ENCODE measurements around the gene CRIM1.

CRIM1 gene

DNA sequence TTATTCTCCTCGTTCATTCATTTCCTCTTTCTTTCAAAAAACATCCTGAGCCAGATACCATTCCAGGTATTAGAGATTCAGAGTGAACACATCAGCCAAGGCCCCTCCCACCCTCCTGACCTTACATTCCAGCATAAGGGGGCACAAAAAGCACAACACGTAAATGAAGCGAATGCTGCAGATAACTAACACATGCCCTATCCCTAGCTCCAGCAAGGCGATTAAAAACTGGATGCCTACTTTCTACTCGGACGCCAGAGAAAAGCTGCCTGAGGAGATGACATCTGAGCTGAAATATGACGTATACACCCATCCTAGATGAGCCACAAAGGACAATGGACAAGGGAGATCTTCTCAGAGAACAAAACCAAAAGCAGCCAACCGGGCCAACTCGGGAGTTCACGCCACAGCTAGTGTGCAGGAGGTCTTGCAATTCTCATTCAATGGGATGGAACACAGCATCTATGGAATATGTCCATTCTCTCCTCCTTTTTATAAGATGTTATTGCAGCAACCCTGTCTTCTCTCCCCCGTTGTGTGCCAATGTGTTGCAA is 208.9 kb downstream of the CRIM1 start:
- no peak for DNase-seq

DNA sequence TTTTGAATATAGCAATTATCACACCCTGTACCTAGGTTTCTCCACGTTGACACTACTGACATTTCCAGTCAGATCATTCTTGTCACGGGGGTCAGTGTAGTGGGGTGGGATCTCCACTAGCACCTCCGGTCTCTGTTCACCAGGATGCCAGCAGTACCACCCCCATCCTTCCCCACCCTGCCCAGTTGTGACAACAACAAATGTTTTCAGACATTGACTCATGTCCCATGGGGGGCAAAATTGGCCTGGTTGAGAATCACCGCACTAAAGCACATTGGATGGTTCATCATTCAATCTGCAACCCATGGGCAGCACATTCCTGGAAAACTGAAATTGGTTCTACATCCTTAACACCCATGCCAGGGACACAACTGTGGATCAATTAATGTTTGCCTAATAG is 210.1 kb downstream of the CRIM1 start:
- DNase-seq: no peak

DNA sequence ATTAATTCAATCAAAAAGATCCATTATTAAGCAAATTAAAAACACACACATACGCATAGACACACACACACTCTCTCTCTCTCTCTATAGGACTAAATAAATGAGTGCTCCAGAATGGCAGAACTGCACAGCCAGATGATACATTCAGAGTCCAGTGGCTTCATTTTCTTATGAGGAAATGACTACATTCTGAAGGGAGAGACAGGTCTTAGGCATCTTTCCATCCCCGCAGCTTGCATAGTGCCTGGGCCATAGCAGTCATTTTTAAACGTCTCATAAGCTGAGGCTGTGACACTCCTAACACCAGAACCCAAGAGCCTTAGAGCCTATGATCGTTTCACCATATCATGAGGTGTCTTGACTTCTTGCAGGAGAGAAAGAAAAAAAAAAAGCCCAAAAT is 211.3 kb downstream of the CRIM1 start:
- DNase-seq: no peak

DNA sequence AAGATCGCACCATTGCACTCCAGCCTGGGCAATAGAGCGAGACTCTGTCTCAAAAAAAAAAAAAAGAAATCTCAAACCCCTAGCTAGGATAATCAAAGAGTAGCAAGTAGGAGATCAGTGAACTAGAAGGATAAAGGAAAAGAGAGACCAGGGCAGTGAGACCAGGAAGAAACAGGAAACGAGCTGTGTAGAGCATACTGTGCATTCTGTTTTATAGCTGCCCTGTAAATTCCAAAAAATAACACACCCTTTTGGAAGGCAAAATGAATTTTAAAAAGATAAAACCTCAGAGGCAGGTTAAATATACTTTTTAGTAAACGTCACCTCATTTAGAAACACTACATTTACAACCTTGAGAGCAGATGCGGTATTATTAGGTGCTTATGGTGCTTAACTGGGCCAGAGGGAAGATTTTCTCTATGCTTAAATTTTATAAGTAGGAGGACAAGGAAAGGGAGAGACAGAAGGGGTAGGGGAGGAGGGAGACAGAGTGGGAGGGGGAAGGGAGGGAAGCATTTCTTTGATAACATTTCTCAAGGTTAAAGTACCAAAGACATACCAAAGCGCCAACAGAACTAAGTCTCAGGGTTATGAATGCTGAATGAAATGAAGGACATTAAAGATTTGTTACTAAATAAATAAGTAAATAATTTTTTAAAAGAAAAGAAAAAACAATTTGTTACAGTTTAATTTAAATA is 212.3 kb downstream of the CRIM1 start:
- DNase-seq: no peak

DNA sequence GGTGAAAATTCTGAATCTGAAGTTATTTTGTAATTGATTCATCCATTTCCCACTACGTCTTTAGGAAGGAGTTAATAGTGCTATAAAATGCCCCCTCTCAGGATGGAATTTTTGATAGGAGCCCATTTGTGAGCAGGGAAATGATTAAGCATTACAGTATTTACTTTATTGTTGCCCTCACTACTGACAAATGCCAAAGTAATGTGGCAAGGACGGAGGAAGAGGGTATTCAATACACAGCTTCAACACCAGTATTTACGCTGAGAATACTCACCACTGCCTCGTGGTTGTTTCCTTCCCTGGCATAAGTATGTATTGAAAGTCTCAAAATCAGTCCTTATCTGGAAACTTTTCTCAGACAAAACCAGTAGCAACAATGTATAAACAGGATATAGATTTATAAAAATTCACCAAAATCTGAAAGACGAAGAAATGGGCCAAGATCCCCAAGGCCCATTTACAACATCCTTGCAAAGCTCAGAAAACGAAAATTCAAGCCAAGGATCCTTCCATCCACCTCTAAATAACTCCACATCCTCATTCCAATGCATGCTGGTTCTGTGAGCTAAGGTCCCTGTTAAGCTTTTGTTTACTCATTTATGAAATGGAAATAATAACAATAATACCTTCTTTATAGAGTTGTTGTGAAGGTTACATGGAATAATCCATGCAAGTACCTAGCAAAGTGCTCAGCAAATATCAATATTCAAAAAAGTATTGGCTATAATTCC is 213.1 kb downstream of the CRIM1 start:
- no peak for DNase-seq

DNA sequence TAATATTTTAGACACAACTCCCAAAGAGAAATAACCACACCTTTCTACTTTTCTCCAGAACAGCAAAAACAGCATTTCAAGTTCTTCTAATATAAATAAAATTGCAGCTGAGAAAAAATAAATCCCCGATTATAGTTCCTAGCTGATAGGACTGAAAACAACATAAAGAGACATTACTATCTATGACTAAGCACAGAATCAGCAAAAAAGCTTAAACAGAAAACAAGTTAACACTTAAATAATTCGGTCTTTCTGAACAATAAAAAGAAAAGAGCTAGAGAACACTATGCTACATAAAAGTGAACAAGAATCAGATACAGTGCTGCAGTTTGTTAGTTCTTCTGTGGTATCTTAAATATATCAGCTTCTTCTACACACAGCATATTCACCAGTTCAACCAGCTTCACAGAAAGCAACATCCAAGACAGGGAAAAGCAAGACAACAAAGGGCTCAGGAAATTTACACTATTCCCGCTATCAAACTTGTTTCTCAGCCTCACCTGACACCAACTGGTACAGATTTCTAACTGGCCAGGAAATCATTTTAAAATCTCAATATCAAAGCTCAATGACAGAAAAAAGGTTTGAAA is 213.8 kb downstream of the CRIM1 start:
- no peak for DNase-seq

DNA sequence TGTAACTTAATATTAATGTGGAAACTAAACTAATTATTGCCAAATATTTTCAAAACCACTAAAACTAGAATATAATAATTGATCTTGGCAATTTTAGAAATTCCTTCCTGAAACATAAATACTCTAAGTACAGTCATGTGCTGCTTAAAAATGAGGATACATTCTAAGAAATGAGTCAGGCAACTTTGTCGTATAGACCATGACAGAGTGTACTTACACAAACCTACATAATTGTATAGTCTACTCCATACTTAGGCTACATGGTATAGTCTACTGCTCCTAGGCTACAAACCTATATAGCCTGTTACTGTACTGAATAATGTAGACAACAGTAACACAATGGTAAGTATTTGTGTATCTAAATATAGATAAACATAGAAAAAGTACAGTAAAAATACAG is 214.8 kb downstream of the CRIM1 start:
- DNase-seq: no peak

DNA sequence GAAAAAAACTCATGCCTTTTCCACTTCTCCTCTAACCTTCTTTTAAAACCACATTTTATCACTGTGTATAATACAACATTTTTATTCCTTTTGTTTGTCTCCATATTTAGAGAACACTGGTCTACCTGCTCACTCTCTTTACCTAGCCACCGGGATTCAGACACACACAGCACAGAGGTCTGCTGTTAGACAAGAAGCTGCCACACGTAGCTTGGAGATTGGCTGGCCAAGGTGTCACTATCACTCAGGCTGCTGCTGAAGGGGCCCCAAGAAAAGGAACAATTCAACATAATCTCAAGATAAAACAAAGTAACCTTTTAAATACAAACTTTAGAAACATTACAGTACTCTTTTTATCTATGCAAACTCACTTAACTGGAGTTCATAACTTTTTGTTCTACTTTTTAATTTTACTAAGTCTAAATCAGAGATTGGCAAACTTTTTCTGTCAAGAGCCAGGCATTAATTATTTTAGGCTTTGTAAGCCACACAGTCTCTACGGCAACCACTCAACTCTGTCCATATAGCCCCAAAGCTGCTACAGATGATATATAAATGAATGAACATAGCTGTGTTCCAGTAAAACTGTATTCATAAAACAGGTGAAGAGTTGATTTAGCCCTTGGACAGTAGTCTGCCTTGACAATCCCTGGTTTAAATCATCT is 216.6 kb downstream of the CRIM1 start:
- no peak for DNase-seq

DNA sequence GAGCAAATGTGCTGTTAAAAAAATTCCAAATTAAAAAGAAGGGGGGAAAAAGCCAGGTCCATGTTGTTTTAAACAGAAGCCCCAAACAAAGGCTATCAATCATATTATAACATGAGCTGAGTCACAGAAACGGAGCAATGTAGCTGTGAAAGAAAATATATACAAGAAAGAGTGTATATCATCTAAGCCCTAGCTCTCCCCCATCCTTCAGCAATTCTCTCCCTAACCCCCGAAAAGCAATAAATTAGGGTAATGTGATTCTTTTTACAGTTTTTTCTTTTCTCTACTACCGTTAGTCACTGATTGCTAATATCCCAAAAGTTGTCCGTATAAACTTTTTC is 217.1 kb downstream of the CRIM1 start:
- no peak for DNase-seq

DNA sequence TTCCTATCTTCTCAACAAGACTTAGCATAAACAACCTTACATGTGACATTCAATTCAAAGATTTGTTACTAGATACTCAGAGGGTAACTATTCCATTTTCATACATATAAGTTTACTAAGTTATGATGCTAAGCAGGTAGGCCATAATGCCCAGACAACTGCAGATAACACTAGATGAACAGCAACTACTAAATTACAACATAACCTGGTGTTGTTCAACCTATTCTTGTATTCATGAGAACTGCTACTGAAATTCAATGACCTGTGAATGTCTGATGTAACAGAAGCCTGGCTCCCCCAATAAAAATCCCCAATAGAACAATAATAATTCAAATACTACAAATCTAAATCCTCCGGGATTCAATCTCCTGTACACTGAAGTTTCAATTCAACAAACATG is 217.6 kb downstream of the CRIM1 start:
- DNase-seq: no peak

DNA sequence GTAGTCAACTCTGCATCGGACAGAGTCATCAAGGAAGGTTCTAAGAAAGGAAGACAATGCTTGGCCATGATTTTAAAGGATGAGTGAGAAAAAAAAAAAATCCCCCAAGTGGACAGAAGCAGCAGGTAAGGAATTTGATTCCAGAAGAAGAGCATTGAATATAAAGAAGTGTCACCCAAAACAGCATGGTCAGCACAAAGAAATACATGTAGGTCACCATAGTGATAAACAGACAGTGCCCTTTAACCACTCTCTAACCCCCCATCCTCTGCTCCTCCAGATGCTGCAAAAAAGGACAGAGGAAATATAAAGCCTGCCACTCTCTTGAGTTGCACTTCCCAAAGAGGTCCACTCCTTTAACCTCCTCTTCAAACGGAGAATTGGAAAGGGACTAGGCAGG is 219.0 kb downstream of the CRIM1 start:
- no peak for DNase-seq

DNA sequence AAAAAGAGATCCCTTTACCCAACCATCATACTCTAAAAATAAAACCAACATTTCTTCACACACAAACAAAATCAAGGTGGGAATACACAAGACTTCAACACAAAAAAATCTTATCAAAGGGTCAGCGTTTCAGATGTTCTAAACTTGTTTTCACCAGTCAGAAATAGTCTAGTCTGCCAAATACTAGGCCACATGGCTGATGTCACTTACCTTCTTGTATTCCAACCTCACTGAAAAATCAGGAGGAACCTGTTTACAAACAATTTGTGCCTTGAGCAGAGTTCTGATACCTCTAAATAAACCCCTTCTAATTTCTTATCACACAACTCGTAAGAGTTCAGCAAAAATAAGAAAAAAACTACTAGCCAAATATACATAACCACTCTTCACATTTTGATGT is 222.3 kb downstream of the CRIM1 start:
- DNase-seq: no peak

DNA sequence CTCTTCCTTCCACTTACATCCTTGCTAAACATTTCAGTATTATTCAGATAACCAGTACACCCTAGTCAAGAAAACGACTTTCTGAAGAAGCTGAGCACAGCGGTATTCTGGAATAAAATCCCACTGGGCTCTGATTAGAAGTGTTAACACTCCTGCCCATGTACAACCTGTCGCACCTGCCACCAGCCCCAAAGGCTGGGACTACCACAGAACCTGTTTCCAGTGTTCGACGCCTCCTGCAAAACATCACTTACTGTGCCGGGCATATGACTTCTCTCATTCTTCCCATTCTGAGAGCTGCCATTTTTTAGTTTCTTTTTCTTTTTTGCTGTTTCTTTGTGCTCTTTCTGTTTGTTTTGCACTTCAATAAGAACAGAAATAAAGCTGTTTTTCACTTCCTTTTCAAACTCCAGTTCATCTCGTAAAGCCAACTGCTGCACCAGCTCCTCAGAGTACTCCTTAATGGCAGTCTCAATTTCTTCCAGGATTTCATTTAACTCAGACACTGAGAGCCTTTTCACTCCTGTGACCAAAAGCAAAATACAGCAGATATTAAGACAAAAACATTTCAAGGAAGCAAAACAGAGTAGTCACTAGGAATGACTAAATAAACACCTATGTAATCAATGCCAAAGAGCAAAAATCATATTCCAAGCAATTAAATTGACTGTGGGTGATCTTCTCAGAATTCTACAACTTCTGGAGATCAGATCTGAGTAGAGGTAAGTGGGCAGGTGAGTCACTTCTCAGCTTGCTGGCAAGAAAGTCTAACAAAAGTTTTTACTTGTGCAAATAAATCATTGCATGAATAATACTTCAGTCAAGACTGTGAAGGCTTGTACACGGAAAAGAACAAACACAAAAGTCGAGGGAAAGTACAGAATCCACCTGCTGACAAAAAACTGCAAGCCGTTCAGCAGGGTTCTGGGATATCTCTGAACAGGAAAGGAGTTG is 223.0 kb downstream of the CRIM1 start:
- no peak for DNase-seq

DNA sequence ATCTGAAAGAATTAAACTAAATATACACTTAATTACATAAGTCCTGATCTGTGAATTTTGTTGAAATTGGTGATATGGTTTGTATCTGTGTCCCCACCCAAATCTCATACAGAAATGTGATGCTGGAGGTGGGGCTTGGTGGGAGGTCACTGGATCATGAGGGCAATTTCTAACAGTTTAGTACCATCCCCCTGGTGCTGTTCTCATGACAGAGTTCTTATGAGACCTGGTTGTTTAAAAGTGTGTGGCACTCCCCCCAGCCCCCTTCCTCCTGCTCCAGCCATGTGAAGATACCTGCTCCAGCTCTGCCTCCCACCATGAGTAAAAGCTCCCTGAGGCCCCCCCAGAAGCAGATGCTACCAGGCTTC is 223.7 kb downstream of the CRIM1 start:
- no peak for DNase-seq

DNA sequence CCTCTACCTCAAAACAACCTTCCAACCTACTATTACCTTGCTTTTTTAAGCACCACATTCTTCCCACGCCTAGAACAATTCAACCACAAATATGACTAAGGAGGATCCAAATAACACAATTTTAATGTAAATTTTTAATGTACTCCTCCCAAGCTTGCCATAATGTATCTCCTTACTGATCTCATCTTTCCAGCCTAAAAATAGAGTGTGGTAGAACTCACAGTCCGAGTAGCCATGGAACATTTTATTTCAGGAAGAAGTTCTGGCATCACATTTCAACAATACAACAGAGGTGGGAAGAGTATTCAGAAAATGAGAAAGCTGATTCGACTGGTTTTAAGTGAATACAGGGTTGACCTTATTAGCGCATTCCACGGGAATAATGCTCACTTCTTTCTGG is 227.0 kb downstream of the CRIM1 start:
- DNase-seq: no peak

DNA sequence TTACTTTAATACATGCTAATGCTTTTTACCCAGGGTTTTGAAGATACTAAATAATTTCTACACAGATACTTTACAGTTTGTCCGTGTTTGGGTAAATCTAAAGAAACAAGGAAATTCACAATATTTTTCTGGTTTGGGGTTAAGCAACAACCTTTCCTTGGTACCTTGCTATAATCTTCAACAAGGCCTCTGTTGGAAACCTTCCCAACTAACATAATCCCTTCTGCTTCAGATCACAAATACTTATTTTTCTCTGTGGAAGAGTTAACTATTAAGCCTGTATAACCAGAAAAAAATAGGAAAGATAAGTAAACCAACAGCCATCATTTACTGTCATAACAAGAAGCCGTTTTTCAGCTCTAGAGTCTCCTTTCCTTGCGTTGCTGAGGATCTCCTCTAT is 227.4 kb downstream of the CRIM1 start:
- no peak for DNase-seq

DNA sequence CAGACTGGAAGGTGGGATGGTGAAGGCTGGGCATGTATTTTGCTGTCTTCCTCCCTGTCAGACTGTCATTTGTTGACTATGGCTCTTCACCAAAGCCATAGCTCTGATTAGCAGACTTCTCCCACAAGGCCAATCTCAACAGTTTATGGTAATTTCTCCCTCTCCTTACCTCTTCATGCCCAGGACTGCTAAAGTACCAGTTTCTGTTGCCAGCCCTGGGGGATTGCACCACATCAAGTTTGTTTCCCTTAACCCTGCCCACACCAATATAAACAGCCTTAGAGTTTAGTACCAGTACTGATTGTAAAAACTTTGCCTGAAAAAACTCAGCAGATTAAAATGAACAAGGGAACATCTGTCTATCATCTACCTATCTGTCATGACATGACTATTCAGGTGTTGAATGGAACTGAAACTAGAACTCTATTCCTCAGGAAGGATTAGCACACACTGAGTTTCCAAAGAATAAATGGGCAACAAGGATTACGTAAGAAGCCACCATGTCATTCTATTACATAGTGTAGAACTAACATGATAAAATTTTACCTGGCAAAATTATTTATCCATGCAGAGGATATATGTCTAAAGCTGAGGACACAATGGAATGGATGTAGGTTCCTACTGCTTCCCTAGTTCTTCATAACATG is 228.7 kb downstream of the CRIM1 start:
- no peak for DNase-seq

DNA sequence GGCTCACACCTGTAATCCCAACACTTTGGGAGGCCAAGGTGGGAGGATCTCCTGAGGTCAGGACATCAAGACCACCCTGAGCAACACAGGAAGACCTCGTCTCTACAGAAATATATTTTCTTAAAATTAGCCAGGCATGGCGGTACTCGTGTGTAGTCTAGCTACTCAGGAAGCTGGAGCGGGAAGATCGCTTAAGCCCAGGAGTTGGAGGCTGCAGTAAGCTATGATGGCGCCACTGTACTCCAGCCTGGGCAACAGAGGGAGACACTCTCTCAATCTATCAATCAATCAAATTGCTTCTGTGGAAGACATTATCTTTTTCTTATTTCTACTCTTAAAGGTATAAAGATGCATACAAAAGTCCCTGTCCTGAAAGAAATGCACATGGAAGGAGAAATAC is 231.1 kb downstream of the CRIM1 start:
- no peak for DNase-seq

DNA sequence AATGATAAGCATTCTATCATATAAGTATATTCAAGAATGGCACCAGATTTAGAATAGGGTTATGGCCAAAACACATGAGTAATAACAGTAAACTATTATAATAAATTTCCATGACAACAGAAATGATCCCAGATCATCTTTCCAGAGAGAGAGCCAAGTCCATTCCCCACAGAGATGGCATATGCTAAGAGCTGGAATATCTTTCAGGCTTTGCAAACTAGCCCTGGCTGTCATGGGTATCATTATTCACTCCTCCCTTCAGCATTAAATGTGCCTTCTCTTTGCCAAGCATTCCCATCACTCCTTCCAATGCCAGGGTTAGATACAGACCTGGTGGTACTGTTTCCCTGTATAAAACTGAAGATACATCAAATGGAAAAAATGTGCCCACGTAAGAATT is 231.5 kb downstream of the CRIM1 start:
- DNase-seq: no peak

DNA sequence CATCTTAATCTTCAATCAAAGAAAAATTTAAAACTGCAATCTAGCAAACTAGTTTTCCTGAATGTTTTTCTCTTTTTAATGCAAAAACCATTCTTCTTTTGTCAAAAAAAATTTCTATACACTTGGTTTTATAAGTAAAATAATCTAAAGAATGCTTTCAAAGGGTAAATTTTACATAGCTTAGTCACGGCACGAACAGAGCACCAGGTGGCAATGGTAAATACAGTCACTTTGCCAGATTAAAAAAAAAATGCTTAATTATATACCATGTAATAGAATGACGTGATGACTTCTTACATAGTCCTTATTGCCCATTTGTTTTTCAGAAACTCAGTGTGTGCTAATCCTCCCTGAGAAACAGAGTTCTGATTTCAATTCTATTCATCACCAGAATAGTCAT is 232.0 kb downstream of the CRIM1 start:
- no peak for DNase-seq

DNA sequence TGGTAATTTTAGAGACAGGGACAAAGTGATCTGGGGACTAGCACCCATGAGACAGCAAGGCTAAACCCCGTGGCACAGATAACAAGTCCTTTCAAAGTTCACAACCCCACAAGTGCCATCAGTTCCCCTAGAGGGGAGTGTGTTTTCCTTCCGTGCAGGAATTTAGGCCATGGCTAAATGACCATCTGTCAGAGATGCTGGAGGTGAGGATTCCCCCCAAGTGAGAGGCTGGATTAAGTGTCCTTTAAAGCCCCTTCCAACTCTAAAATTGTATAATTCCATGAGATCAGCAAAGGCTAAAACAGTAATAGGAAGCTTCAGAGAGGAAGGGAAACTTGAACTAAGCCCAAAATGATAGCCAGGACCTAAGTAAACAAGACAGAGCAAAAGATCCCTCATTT is 233.7 kb downstream of the CRIM1 start:
- DNase-seq: no peak

DNA sequence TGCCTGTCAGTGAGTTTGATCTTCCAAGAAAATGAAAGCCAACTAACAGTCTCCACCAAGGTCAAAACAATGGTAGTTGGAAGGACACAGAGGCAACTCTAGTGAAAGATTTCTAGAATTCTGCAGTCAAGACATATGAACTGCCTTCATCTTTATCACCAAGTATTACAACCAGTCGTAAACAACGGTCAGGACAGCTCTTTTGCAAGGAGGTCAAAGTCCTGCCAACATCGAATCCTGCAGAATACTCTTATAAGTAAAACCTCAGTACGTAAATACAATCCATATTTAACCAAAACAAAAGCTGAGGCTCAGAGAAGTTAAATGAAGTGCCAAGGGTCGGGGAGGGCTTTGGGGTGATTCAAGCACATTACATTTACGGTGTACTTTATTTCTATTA is 239.3 kb downstream of the CRIM1 start:
- DNase-seq: no peak
